ENCODE results near the gene PRR20D. TPM values are rescaled to one million over a fixed set of nuclear protein-coding genes. Genes with fewer than 3 reads are reported as not detected.
"Not testable (repeated sequence)": the region's sequence is repeated elsewhere in the genome, so short reads cannot be mapped to it uniquely, and the experiment has no call there.

PRR20D gene
- polyA plus RNA-seq (2013, experiment 1 of 2), result not detected
- not detected for polyA plus RNA-seq (2013, experiment 2 of 2)

GRCh38 chr13:57160332-57160731 lies at the start of gene PRR20D:
PRR20D (plus strand) TSS chr13:57160632; CDS start chr13:57161019, 387 bp downstream.
- not testable (repeated sequence) for H2BK12ac ChIP-seq (ENCODE audit: low read length); H3K79me1 ChIP-seq (ENCODE audit: low read depth, low read length); H3K4me3 ChIP-seq (ENCODE audit: low read length in 2 of 2); H3K18ac ChIP-seq (ENCODE audit: low read length); H2BK15ac ChIP-seq (ENCODE audit: low read length); H2BK5ac ChIP-seq (ENCODE audit: low read length); H2BK120ac ChIP-seq (ENCODE audit: low read depth, low read length); H3K27ac ChIP-seq (replicated peaks; ENCODE audit: low read length); H2AFZ ChIP-seq (ENCODE audit: low read length); H3K9me3 ChIP-seq (replicated peaks in 1 of 2; ENCODE audit: control insufficient read depth in 2 of 2, insufficient read depth in 1 of 2, low read depth in 1 of 2, low read length in 2 of 2); H3K27me3 ChIP-seq (ENCODE audit: control insufficient read depth in 3 of 3, insufficient read depth in 3 of 3, low read depth in 1 of 3, low read length in 3 of 3); H4K91ac ChIP-seq (ENCODE audit: low read depth, low read length, poor library complexity); H3K4me1 ChIP-seq (ENCODE audit: control insufficient read depth in 2 of 2, insufficient read depth in 1 of 2, low read depth in 1 of 2, low read length in 2 of 2); H2AK5ac ChIP-seq (ENCODE audit: low read depth, low read length); H3K23ac ChIP-seq (ENCODE audit: low read depth, low read length, poor library complexity); H3K4ac ChIP-seq (ENCODE audit: low read length); H3K9ac ChIP-seq (ENCODE audit: low read depth, low read length, poor library complexity); H3K4me2 ChIP-seq (ENCODE audit: insufficient read depth, low read length, poor library complexity, severe bottlenecking); DNase-seq (ENCODE audit: low spot score); H3K14ac ChIP-seq (ENCODE audit: low read length); H4K8ac ChIP-seq (ENCODE audit: low read depth, low read length); H3K36me3 ChIP-seq (replicated peaks in 1 of 2; ENCODE audit: control insufficient read depth in 2 of 2, insufficient read depth in 2 of 2, low read length in 2 of 2)
- WGBS, 2 donors (ENCODE audit: extremely low coverage in 2 of 2, insufficient read length in 2 of 2, insufficient replicate concordance in 1 of 2), result no CpG with 5 or more reads among the region's 22 CpGs

- no peak overlapping the region for H3K23ac ChIP-seq (ENCODE audit: low read depth, low read length, poor library complexity)
- H3K18ac ChIP-seq (ENCODE audit: low read length), result no peak overlapping the region
- H4K91ac ChIP-seq (ENCODE audit: low read depth, low read length, poor library complexity), result no peak overlapping the region
- H3K9me3 ChIP-seq (replicated peaks in 1 of 2; ENCODE audit: control insufficient read depth in 2 of 2, insufficient read depth in 1 of 2, low read depth in 1 of 2, low read length in 2 of 2), result no peaks in the 10 kb centered on the region
- H2AK5ac ChIP-seq (ENCODE audit: low read depth, low read length), result no peak overlapping the region
- H3K4ac ChIP-seq (ENCODE audit: low read length), result no peak overlapping the region
- no peak overlapping the region for H4K8ac ChIP-seq (ENCODE audit: low read depth, low read length)
- H3K36me3 ChIP-seq (replicated peaks in 1 of 2; ENCODE audit: control insufficient read depth in 2 of 2, insufficient read depth in 2 of 2, low read length in 2 of 2), result no peaks in the 10 kb centered on the region
- H2AFZ ChIP-seq (ENCODE audit: low read length), result no peak overlapping the region
- H3K4me2 ChIP-seq (ENCODE audit: insufficient read depth, low read length, poor library complexity, severe bottlenecking), result no peak overlapping the region
- no CpG with 5 or more reads among the region's 4 CpGs for WGBS, 2 donors (ENCODE audit: extremely low coverage in 2 of 2, insufficient read length in 2 of 2, insufficient replicate concordance in 1 of 2)
- H3K79me1 ChIP-seq (ENCODE audit: low read depth, low read length), result no peaks in the 10 kb centered on the region
- no peak for DNase-seq (ENCODE audit: low spot score)
- no peak overlapping the region for H2BK12ac ChIP-seq (ENCODE audit: low read length)
- H3K9ac ChIP-seq (ENCODE audit: low read depth, low read length, poor library complexity), result no peak overlapping the region
- H2BK5ac ChIP-seq (ENCODE audit: low read length), result no peak overlapping the region
- H3K4me3 ChIP-seq (ENCODE audit: low read length in 2 of 2), result no peak overlapping the region
- no peak overlapping the region for H3K27ac ChIP-seq (replicated peaks; ENCODE audit: low read length)
- no peak overlapping the region for H3K14ac ChIP-seq (ENCODE audit: low read length)
- no peak overlapping the region for H2BK15ac ChIP-seq (ENCODE audit: low read length)
- no peak overlapping the region for H2BK120ac ChIP-seq (ENCODE audit: low read depth, low read length)
- H3K4me1 ChIP-seq (ENCODE audit: control insufficient read depth in 2 of 2, insufficient read depth in 1 of 2, low read depth in 1 of 2, low read length in 2 of 2), result no peaks in the 10 kb centered on the region
- H3K27me3 ChIP-seq (ENCODE audit: control insufficient read depth in 3 of 3, insufficient read depth in 3 of 3, low read depth in 1 of 3, low read length in 3 of 3), result no peaks in the 10 kb centered on the region
These were observed 45.5 kb upstream of the PRR20D start for GRCh38 chr13:57114945-57115344.

- no peak overlapping the region for H3K18ac ChIP-seq (ENCODE audit: low read length)
- no peak overlapping the region for H3K23ac ChIP-seq (ENCODE audit: low read depth, low read length, poor library complexity)
- no peak overlapping the region for H4K8ac ChIP-seq (ENCODE audit: low read depth, low read length)
- no peak overlapping the region for H2BK5ac ChIP-seq (ENCODE audit: low read length)
- WGBS, 2 donors (ENCODE audit: extremely low coverage in 2 of 2, insufficient read length in 2 of 2, insufficient replicate concordance in 1 of 2), result no CpG with 5 or more reads among the region's 1 CpG
- H3K4me2 ChIP-seq (ENCODE audit: insufficient read depth, low read length, poor library complexity, severe bottlenecking), result no peak overlapping the region
- no peak overlapping the region for H2AFZ ChIP-seq (ENCODE audit: low read length)
- no peak overlapping the region for H3K14ac ChIP-seq (ENCODE audit: low read length)
- H3K9ac ChIP-seq (ENCODE audit: low read depth, low read length, poor library complexity), result no peak overlapping the region
- no peak overlapping the region for H2BK12ac ChIP-seq (ENCODE audit: low read length)
- no peak overlapping the region for H3K27ac ChIP-seq (replicated peaks; ENCODE audit: low read length)
- no peak overlapping the region for H4K91ac ChIP-seq (ENCODE audit: low read depth, low read length, poor library complexity)
- H2AK5ac ChIP-seq (ENCODE audit: low read depth, low read length), result no peak overlapping the region
- no peak overlapping the region for H3K4me3 ChIP-seq (ENCODE audit: low read length in 2 of 2)
- H3K79me1 ChIP-seq (ENCODE audit: low read depth, low read length), result no peaks in the 10 kb centered on the region
- H3K27me3 ChIP-seq (ENCODE audit: control insufficient read depth in 3 of 3, insufficient read depth in 3 of 3, low read depth in 1 of 3, low read length in 3 of 3), result no peaks in the 10 kb centered on the region
- no peaks in the 10 kb centered on the region for H3K36me3 ChIP-seq (replicated peaks in 1 of 2; ENCODE audit: control insufficient read depth in 2 of 2, insufficient read depth in 2 of 2, low read length in 2 of 2)
- DNase-seq (ENCODE audit: low spot score), result no peak
- no peaks in the 10 kb centered on the region for H3K4me1 ChIP-seq (ENCODE audit: control insufficient read depth in 2 of 2, insufficient read depth in 1 of 2, low read depth in 1 of 2, low read length in 2 of 2)
- H3K4ac ChIP-seq (ENCODE audit: low read length), result no peak overlapping the region
- no peak overlapping the region for H2BK15ac ChIP-seq (ENCODE audit: low read length)
- H2BK120ac ChIP-seq (ENCODE audit: low read depth, low read length), result no peak overlapping the region
- no peaks in the 10 kb centered on the region for H3K9me3 ChIP-seq (replicated peaks in 1 of 2; ENCODE audit: control insufficient read depth in 2 of 2, insufficient read depth in 1 of 2, low read depth in 1 of 2, low read length in 2 of 2)
These were observed 36.8 kb upstream of the PRR20D start for GRCh38 chr13:57123681-57124080.

GRCh38 chr13:57128909-57129308 lies 31.5 kb upstream of the PRR20D start:
- no CpG with 5 or more reads among the region's 6 CpGs for WGBS, 2 donors (ENCODE audit: extremely low coverage in 2 of 2, insufficient read length in 2 of 2, insufficient replicate concordance in 1 of 2)

More at GRCh38 chr13:57128909-57129308, 31.5 kb upstream of the PRR20D start:
- H2BK5ac ChIP-seq (ENCODE audit: low read length), result no peak overlapping the region
- no peak overlapping the region for H3K4ac ChIP-seq (ENCODE audit: low read length)
- no peak overlapping the region for H3K14ac ChIP-seq (ENCODE audit: low read length)
- no peak for DNase-seq (ENCODE audit: low spot score)
- H3K9me3 ChIP-seq (replicated peaks in 1 of 2; ENCODE audit: control insufficient read depth in 2 of 2, insufficient read depth in 1 of 2, low read depth in 1 of 2, low read length in 2 of 2), result no peaks in the 10 kb centered on the region
- H3K9ac ChIP-seq (ENCODE audit: low read depth, low read length, poor library complexity), result no peak overlapping the region
- no peak overlapping the region for H3K18ac ChIP-seq (ENCODE audit: low read length)
- no peak overlapping the region for H2BK15ac ChIP-seq (ENCODE audit: low read length)
- H3K4me1 ChIP-seq (ENCODE audit: control insufficient read depth in 2 of 2, insufficient read depth in 1 of 2, low read depth in 1 of 2, low read length in 2 of 2), result no peaks in the 10 kb centered on the region
- no peak overlapping the region for H2BK120ac ChIP-seq (ENCODE audit: low read depth, low read length)
- H3K23ac ChIP-seq (ENCODE audit: low read depth, low read length, poor library complexity), result no peak overlapping the region
- H2AK5ac ChIP-seq (ENCODE audit: low read depth, low read length), result no peak overlapping the region
- H4K8ac ChIP-seq (ENCODE audit: low read depth, low read length), result no peak overlapping the region
- no peak overlapping the region for H2AFZ ChIP-seq (ENCODE audit: low read length)
- no peak overlapping the region for H3K4me3 ChIP-seq (ENCODE audit: low read length in 2 of 2)
- no peak overlapping the region for H3K27ac ChIP-seq (replicated peaks; ENCODE audit: low read length)
- H3K36me3 ChIP-seq (replicated peaks in 1 of 2; ENCODE audit: control insufficient read depth in 2 of 2, insufficient read depth in 2 of 2, low read length in 2 of 2), result no peaks in the 10 kb centered on the region
- H4K91ac ChIP-seq (ENCODE audit: low read depth, low read length, poor library complexity), result no peak overlapping the region
- no peaks in the 10 kb centered on the region for H3K79me1 ChIP-seq (ENCODE audit: low read depth, low read length)
- H2BK12ac ChIP-seq (ENCODE audit: low read length), result no peak overlapping the region
- no peak overlapping the region for H3K4me2 ChIP-seq (ENCODE audit: insufficient read depth, low read length, poor library complexity, severe bottlenecking)
- H3K27me3 ChIP-seq (ENCODE audit: control insufficient read depth in 3 of 3, insufficient read depth in 3 of 3, low read depth in 1 of 3, low read length in 3 of 3), result no peaks in the 10 kb centered on the region

All from neuronal stem cell (in vitro differentiated cells).